Pancreas (tissue), 10 donors: Measurements from ENCODE around the gene CEP78. TPM values are rescaled to one million over a fixed set of nuclear protein-coding genes. Genes with fewer than 3 reads are reported as not detected.
A peak's percentile ranks its signal among the peaks of the same experiment; 100 is the strongest.

Experiments
- ATAC-seq, 4 donors: fragments of 200-7000 bp; cut with Tn5 transposase; one replicate each; pipeline versions ENCODE4 v1.8.0 to v1.9.1; 2020; ENCODE audit warnings: mild to moderate bottlenecking in 4 of 4, moderate library complexity in 4 of 4
- DNase-seq, 6 donors: peaks; one replicate each; pipeline ENCODE4 v3.0.0-alpha.2; 2020
- FAIRE-seq: peaks from 2 replicates; lab custom pipeline; 2012; peaks lifted over from hg19 to GRCh38; lab: Jason Lieb, UNC
- H3K27ac ChIP-seq, 4 donors: fragments of 200-600 bp; sonication (generic); 1 replicate in 3 of 4; 2 replicates in 1 of 4; pipeline versions ENCODE4 v1.5.0 to v1.8.0; 2020
- H3K27me3 ChIP-seq, 4 donors: fragments of 200-600 bp; one replicate each; pipeline ENCODE4 v1.8.0; 2021
- H3K36me3 ChIP-seq, 3 donors: fragments of 200-600 bp; sonication (generic) in 1 of 3; one replicate each; pipeline versions ENCODE4 v1.5.0 to v1.8.0; 2020 to 2021
- H3K4me1 ChIP-seq, 3 donors: fragments of 200-600 bp; one replicate each; pipeline ENCODE4 v1.8.0; 2021
- H3K4me3 ChIP-seq, 4 donors: fragments of 200-600 bp; sonication (generic) in 2 of 4; one replicate each; pipeline versions ENCODE4 v1.5.0 to v1.8.0; 2020 to 2021
- H3K9me3 ChIP-seq, 4 donors: fragments of 200-600 bp; one replicate each; pipeline ENCODE4 v1.8.0; 2021
- WGBS, 2 donors: extraction: QIAGEN DNeasy Blood & Tissue Kit; methylation state at CpG; one replicate each; pipeline ENCODE4 v1.1.7; 2013; 5-methylcytosine and 5-hydroxymethylcytosine counted together
- intact Hi-C, 3 donors: fragments of 100-400 bp; cut with DNase I; formaldehyde crosslinking; loops; one replicate each; pipeline versions ENCODE4 v1.11.1 to v1.14.2; 2022
- polyA plus RNA-seq, 2 donors: library from polyadenylated mRNA; stranded (reverse); fragments of 200-250 nt; gene quantifications; one replicate each; pipeline ENCODE4 v1.2.3, GENCODE V29; 2013
- total RNA-seq, 6 donors: library from RNA; stranded (reverse); fragmentation: NEBNext Ultra II Directional in 4 of 6; extraction: Animal tissue kit (Norgen Biotek cat#: 25700) in 4 of 6; gene quantifications; one replicate each; pipeline versions ENCODE4 v1.2.1 to v1.2.4, GENCODE V29; 2021 to 2023
- TF ChIP-seq, protein P1 (sequence below), 4 donors: fragments of 200-600 bp; sonication (generic) in 3 of 4; IDR thresholded peaks; one replicate each; pipeline versions ENCODE4 v1.5.0 to v1.8.0; 2021; ENCODE audit warnings: antibody characterized with exemption in 4 of 4
- donor health status: healthy with polysubstance abuse.
- donor health status: DM: no; HTN: no; CAD: no; lungs with moderate emphysema.
- donor health status: DM: no; HTN: no; CAD: no.
- donor health status: control.
- donor health status: control.
- donor health status: Bipolar disorder and iron deficiency.
- donor health status: DM: yes; HTN: yes; CAD: no.
- donor health status: DM: no; HTN: no; CAD: no.
- donor health status: DM: no; HTN: no; CAD: no.
- donor health status: DM: yes; HTN: yes; CAD: no.

CEP78 gene
- total and polyA plus RNA-seq, 8 donors, result 3.3 to 6.5 (median 5.2) TPM

DNA sequence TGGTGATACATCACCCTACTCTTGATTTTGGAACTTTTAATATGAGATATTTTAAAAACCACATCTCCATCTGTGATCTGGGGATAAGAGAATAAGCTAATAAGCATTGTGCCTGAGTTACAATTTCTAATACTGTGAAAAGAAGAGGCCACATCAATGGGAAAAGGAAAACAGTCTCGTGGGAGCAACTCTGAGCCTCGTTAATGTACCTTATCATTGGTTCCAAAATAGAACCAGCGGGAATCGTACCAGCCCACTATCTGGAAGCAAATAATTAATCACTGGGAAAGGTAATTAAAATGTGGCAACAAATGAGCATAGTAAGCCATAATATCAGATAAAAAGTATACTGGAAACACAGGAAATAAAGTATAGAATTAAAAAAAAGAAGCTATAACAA lies 28.0 kb upstream of the CEP78 start:
- DNase-seq (no peak), FAIRE-seq (no peak), ATAC-seq (no peak)
- intact Hi-C loops, result no loop called here
- Histone ChIP-seq H3K4me1 (no peaks in the 10 kb centered on the region), H3K4me3 (no peak overlapping the region), H3K9me3 (no peaks in the 10 kb centered on the region), H3K27ac (no peak overlapping the region), H3K27me3 (no peaks in the 10 kb centered on the region), H3K36me3 (no peaks in the 10 kb centered on the region)
- WGBS, 2 donors, result 11 to 14% methylated on average over 4 of the region's 4 CpGs
- TF ChIP-seq, protein P1, sequence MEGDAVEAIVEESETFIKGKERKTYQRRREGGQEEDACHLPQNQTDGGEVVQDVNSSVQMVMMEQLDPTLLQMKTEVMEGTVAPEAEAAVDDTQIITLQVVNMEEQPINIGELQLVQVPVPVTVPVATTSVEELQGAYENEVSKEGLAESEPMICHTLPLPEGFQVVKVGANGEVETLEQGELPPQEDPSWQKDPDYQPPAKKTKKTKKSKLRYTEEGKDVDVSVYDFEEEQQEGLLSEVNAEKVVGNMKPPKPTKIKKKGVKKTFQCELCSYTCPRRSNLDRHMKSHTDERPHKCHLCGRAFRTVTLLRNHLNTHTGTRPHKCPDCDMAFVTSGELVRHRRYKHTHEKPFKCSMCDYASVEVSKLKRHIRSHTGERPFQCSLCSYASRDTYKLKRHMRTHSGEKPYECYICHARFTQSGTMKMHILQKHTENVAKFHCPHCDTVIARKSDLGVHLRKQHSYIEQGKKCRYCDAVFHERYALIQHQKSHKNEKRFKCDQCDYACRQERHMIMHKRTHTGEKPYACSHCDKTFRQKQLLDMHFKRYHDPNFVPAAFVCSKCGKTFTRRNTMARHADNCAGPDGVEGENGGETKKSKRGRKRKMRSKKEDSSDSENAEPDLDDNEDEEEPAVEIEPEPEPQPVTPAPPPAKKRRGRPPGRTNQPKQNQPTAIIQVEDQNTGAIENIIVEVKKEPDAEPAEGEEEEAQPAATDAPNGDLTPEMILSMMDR (IDR thresholded peaks at IDR 0.05), result no peak

DNA sequence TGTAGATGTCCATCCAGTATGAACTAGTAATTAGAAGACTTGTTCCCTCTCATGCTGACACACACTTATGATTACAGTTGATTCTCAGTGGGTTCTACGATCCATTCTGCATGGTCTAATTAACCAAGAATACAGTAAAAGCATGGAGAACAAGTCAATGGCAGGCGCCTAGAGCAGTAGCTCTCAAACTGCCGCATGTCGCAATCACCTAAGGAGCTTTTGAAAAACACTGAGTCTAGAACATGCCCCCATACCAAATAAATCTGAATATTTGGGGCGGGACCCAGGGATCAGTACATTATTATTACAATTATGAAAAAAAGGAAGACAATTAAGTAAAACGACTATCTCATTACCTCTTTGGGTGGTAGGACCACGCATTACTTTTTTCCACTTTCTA lies 26.7 kb upstream of the CEP78 start:
- ATAC-seq (no peak), DNase-seq (no peak), FAIRE-seq (no peak)
- Histone ChIP-seq H3K36me3 (no peaks in the 10 kb centered on the region), H3K27me3 (no peaks in the 10 kb centered on the region), H3K9me3 (no peaks in the 10 kb centered on the region), H3K4me3 (no peak overlapping the region), H3K4me1 (no peaks in the 10 kb centered on the region), H3K27ac (no peak overlapping the region)
- TF ChIP-seq, protein P1 (IDR thresholded peaks at IDR 0.05), result no peak
- intact Hi-C loops, result no loop called here
- 81 to 95% methylated on average over 7 of the region's 7 CpGs for WGBS, 2 donors

DNA sequence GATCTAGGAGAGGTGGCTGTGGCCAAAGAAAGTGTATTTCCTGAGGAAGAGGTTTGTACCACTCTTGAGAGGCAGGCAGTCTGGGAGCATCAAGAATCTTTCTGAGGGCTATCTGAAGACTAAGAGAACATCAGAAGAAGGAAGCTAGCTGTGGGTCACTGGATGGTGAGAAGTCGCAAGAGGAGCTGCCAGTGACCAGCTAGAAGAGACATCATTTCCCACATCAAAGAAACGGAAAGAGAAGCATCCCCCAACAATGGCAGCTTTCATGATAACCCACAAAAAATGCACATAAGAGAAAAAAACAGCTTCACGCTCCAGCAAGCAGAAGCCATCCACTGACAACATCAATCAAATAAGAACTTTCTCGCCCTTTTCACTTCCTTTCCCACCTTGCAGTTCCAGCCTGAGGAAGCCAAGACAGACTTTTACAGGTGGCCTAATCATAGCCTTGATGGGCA lies 25.0 kb upstream of the CEP78 start:
- Histone ChIP-seq H3K36me3 (no peaks in the 10 kb centered on the region), H3K27me3 (no peaks in the 10 kb centered on the region), H3K9me3 (no peaks in the 10 kb centered on the region), H3K27ac (no peak overlapping the region), H3K4me3 (no peak overlapping the region), H3K4me1 (no peaks in the 10 kb centered on the region)
- WGBS, 2 donors, result 80 to 81% methylated on average over 4 of the region's 4 CpGs
- no peak for ATAC-seq
- TF ChIP-seq, protein P1 (IDR thresholded peaks at IDR 0.05), result no peak
- FAIRE-seq, result no peak
- intact Hi-C loops, result no loop called here
- no peak for DNase-seq

DNA sequence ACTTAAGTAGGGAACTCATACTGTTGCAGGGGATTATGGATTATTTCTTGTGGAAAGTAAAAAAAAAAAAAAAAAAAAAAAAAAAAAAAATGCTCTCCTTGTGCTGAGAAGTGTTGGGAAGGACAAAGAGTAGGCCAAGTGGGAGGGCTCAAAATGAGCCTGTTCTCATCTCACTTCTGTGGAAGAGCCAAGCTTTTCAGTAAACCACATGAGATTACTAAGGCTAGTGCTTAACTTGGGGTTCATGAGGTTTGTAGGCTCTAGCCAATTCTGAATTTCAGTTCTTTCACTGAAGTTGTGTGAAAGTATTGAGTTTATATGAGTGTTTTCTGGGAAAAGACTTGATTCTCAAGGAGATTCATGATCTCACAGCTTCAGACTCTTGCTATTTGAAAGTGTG lies 23.0 kb upstream of the CEP78 start:
- no peak for ATAC-seq
- H3K9me3 ChIP-seq, result no peaks in the 10 kb centered on the region
- H3K27me3 ChIP-seq, result no peaks in the 10 kb centered on the region
- H3K4me1 ChIP-seq, result no peaks in the 10 kb centered on the region
- TF ChIP-seq, protein P1 (IDR thresholded peaks at IDR 0.05), result no peak
- intact Hi-C loops, result no loop called here
- no peak for FAIRE-seq
- no peaks in the 10 kb centered on the region for H3K36me3 ChIP-seq
- H3K4me3 ChIP-seq, result no peak overlapping the region
- no peak for DNase-seq
- H3K27ac ChIP-seq, result no peak overlapping the region

DNA sequence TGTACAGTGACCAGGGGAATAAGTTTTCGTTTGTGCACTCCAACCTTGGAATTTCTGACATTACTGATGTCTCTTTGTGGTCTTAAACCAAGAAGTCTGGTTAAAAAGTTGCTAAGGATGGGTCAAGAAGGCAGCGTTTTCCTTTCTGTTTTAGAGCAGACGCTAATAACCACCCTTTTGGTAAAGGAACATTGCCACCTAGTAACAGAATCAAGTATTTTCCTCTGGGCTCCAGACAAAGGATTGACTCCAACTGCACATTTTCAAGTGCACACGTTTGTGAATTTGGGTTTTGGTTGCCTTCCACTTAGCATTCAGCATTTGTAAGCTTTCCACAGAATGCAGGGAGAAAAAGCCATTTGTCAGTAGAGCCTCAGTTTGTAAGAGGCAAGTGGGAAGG lies 22.2 kb upstream of the CEP78 start:
- peak in 3 of 4 donors; percentile 66 to 76 (median 72) for ATAC-seq
- Histone ChIP-seq H3K36me3 (no peaks in the 10 kb centered on the region), H3K27ac (no peak overlapping the region), H3K4me3 (no peak overlapping the region), H3K27me3 (no peaks in the 10 kb centered on the region), H3K9me3 (no peaks in the 10 kb centered on the region), H3K4me1 (no peaks in the 10 kb centered on the region)
- intact Hi-C loops, result no loop called here
- WGBS, 2 donors, result 16 to 27% methylated on average over 4 of the region's 4 CpGs
- DNase-seq, result no peak
- TF ChIP-seq, protein P1 (IDR thresholded peaks at IDR 0.05), result peak in 2 of 4 donors; percentile 7 to 25
- no peak for FAIRE-seq
